GM18508 (cell line): ENCODE results near the gene SCN3A.

ENCODE experiments used
- ATAC-seq: cut with Tn5 transposase; IDR thresholded peaks from one replicate; pipeline ENCODE4 v1.9.1; 2021; ENCODE audit warnings: moderate number of reproducible peaks; ENCODE audit not compliant: insufficient read depth, unreplicated experiment

Gene SCN3A

GRCh38 chr2:165114346-165114939 is 89.4 kb downstream of the SCN3A start:
- no peak for ATAC-seq

GRCh38 chr2:165113414-165113813 is 90.4 kb downstream of the SCN3A start:
- ATAC-seq = no peak

GRCh38 chr2:165112789-165113188 is 91.1 kb downstream of the SCN3A start:
- ATAC-seq = no peak

GRCh38 chr2:165112133-165112573 is 91.7 kb downstream of the SCN3A start:
- no peak for ATAC-seq

DNA sequence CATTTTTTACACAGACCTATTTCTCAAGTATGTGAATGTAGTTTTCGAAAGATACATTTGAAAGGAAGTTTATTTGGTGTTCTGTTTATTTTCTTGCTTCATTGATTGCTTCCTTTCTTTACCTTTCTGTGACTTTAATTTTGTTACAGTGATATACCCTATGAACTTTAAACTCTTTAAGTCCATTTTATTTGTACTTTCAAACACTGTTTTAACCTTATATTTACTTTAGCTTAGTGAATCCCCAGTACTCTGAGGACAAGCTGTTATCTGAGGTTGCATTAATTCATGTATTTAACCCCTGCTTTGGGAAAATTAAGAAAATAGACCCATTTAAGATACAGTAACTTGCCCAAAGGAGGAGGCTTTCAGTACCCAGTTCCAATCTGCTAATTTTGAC is 93.5 kb downstream of the SCN3A start:
- no peak for ATAC-seq

- no peak for ATAC-seq
Observed at GRCh38 chr2:165109915-165110314, 93.9 kb downstream of the SCN3A start.

- no peak for ATAC-seq
Observed at GRCh38 chr2:165105926-165106325, 97.9 kb downstream of the SCN3A start.

DNA sequence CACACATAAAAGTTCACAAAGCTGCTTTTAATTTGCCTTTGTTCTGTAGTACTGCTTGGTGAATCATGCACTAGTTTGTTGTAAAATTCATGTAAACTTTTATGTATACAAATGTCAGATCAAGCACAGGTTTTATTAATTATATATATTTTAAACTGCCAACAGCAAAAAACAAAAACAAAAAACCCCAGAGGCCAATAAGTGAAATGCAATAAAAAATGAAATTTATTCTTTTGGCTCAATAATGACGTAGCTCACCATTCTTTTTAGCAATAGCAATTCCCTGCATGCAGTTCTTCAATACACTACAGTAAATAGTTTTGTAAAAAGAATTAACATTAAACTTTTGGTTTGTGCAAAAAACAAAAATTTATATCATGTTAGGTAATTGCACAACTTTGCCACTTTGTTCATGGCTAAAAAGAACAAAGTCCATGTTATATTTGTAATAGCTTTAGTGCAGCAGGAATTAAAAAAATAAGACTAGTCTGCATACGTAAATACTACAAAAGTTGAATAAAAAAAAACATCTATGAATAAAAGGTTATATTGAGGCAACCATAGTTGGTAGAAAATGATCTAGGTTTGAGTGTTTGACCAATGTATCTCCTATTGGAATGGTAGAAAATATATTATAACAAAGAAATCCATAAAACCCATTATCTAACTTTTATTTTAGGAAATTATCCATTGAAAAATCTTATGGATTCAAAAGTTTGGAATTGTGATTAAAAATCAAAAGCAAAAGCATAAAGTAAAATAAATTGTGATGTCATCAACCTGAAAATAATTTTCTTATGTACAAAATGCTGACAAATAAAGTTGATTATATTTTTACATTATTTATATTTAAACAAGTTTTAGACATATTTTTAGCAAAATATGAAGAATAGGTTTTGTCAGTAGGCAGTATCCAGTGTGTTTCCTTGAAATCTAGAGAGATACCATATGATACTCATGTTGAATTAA is 115.6 kb downstream of the SCN3A start:
- ATAC-seq = no peak

- no peak for ATAC-seq
Observed at GRCh38 chr2:165086337-165086736, 117.5 kb downstream of the SCN3A start.

- ATAC-seq = no peak
Observed at GRCh38 chr2:165083326-165083725, 120.5 kb downstream of the SCN3A start.

DNA sequence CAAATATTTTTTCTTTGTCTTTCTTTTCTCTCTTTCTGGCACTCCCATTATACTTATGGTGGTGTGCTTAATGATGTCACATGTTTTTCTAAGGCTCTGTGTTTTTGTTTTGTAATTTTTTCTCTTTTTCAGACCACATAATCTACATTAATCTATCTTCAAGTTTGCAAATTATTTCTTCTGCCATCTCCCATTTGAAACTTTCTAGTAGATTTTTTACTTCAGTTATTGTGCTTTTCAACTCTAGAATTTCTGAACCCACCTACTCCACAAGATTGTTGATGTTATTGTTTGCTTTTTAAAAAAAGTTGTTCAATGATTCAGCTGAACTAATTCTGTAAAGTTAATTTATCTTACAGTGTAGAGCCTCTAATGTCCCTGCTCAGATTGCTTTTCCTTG is 121.4 kb downstream of the SCN3A start:
- no peak for ATAC-seq

GRCh38 chr2:165081276-165081675 is 122.6 kb downstream of the SCN3A start:
- no peak for ATAC-seq

GRCh38 chr2:165079432-165079831 is 124.4 kb downstream of the SCN3A start:
- ATAC-seq = no peak

DNA sequence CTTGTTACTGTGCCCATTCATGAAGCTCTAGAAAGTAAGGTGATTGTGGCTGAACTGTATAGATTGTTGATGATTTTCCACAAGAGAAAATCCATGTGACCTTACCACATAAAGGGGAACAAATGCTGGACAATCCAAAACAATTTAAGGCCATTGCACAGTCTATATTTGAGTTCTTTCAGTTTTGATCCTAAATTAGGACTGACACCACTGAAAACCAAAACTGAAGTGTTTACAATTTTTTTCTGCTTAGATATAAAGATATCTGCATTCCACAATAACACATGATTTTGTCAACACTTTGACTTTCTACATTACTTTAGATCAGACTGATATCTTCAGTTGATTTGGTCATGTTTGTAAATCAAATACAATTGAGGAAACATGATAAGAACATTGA is 124.9 kb downstream of the SCN3A start:
- ATAC-seq = no peak

DNA sequence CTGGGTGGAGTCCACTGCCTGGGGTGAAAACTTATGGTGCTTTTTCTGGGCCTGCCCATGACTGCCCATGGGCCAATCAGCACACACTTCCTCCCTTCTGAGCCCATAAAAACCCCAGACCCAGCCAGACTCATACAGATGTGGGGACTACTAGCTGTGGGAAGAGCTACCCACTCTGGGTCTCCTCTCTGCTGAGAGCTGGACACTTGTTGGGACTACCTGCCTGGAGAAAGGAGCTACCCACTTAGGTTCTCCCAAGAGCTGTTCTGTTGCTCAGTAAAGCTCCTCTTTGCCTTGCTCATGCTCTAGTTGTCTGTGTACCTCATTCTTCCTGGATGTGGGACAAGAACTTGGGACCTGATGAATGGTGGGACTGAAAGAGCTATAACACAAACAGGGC is 129.0 kb downstream of the SCN3A start:
- ATAC-seq = no peak

DNA sequence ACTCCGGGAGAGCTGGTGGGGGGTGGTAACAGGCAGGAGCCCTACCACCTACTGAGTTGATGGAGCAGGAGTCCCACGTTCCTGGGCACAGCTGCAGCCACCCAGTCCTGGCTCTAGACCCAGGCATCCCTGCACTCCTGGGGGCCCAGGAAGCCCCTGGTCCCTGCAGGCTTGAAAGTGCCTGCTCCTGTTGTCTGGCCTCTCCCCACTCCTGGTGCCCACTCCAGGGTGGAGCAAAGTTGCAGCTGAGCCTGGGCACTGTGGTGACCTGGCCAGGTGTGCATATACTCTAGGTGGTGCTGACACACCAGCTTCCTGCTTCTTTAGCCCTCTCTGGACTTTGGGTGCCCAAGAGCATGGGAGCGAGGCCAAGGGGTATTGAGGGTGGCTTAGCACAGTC is 129.5 kb downstream of the SCN3A start:
- ATAC-seq = no peak

GRCh38 chr2:165070076-165070475 is 133.8 kb downstream of the SCN3A start:
- ATAC-seq = no peak

DNA sequence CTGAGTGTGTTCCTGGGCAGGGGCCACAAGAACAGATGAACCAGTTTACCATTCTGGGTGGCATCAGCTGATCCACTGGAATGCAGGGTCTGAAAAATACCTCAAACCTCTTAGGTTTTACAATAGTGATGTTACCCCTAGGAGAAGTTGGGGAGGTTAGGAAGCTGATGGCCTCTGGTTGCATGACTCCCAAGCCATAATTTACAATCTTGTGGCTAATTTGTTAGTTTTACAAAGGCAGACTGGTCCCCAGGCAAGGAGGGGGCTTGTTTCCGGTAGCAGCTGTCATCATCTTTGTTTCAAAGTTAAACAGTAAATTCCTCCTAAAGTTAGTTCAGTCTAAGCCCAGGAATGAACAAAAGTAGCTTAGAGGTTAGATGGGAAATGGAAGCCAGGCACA is 134.7 kb downstream of the SCN3A start:
- no peak for ATAC-seq

DNA sequence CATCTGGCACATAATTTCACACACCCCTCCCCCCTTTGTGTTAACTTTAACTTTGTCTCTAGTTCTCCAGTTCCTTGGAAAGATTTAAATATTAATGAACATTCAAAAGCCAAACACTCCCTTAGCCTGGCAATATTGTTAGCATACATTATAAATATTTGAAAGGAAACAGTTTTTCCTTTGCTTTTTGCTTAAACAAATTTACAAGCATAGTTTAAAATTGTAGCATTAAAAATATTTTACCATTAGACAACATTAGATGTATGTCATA is 135.4 kb downstream of the SCN3A start:
- ATAC-seq = no peak

- no peak for ATAC-seq
Observed at GRCh38 chr2:165067643-165068486, 136.0 kb downstream of the SCN3A start.

DNA sequence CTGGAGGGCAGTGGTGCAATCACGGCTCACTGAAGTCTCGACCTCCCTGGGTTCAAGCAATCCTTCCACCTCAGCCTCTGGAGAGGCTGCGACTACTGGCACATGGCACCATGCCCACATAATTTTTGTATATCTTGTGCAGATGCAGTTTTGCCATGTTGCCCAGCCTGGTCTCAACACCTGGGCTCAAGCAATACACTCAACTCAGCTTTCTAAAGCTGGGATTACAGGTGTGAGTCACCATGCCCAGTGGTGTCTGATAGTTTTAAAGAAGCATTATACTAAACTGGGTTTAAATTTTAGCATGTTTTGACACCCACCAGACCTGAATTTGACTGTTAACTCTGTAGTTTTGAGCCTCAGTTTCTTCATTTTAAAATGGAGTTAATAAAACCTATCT is 139.1 kb downstream of the SCN3A start:
- no peak for ATAC-seq
